Subcutaneous adipose tissue (tissue), 4 donors: Measurements from ENCODE around the gene DISP3. TPM values are rescaled to one million over a fixed set of nuclear protein-coding genes. Genes with fewer than 3 reads are reported as not detected.

Source experiments
- total RNA-seq, 4 donors: library from RNA; depleted of rRNA; stranded (reverse); fragments of >200 nt; gene quantifications; one replicate each; pipeline ENCODE4 v1.1.0, GENCODE V29; 2016
- TF ChIP-seq, protein P1 (sequence below): fragments of 450-650 bp; IDR thresholded peaks from one replicate; pipeline ENCODE4 v1.5.1; 2016; ENCODE audit warnings: low read depth, mild to moderate bottlenecking, control low read depth, antibody characterized with exemption, moderate library complexity

DISP3 gene
- total RNA-seq, 4 donors from 2014 or later: not detected

GRCh38 chr1:11505591-11506538 is 26.9 kb downstream of the DISP3 start:
- TF ChIP-seq, protein P1, sequence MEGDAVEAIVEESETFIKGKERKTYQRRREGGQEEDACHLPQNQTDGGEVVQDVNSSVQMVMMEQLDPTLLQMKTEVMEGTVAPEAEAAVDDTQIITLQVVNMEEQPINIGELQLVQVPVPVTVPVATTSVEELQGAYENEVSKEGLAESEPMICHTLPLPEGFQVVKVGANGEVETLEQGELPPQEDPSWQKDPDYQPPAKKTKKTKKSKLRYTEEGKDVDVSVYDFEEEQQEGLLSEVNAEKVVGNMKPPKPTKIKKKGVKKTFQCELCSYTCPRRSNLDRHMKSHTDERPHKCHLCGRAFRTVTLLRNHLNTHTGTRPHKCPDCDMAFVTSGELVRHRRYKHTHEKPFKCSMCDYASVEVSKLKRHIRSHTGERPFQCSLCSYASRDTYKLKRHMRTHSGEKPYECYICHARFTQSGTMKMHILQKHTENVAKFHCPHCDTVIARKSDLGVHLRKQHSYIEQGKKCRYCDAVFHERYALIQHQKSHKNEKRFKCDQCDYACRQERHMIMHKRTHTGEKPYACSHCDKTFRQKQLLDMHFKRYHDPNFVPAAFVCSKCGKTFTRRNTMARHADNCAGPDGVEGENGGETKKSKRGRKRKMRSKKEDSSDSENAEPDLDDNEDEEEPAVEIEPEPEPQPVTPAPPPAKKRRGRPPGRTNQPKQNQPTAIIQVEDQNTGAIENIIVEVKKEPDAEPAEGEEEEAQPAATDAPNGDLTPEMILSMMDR: no peak

DNA sequence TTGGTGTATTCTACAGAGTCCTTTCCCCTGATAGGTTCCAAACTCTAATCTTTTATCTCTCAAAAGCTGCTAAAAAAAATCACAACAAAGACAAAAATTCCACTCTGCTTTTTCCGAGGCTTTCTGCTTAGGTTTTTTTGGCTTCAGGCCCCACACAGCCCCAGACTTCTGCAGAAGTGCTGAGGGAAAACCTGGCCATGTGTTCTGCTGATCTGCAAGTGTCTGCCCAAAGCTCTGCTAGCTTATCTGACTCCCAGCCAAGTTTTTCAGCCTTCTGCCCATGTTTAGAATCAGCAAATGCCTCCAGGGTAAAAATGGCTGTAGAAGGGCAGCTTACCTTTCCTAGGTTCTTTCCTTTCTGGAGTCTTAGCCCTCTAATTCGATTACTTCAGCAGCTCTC is 28.4 kb downstream of the DISP3 start:
- TF ChIP-seq, protein P1: no peak

DNA sequence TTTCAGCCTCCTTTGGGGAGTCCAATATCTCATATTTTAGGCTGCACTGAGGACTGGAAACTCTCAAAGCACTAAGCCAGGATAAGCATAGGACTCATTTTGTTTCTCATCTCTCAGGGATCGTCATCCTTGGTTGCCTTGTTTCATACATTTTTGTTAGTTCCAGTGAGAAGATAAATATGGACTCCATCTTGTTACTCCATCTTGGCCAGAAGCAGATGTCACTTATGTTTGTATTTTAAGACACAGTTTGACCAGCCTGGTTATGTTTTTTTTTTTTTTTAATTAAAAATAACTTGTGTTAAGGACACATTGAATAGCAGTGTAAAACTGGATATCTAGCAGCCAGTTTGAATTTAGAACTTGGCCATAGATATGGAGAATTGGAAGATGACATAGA is 34.7 kb downstream of the DISP3 start:
- TF ChIP-seq, protein P1: no peak

GRCh38 chr1:11514366-11514765 is 35.4 kb downstream of the DISP3 start:
- TF ChIP-seq, protein P1: no peak

GRCh38 chr1:11515368-11516300 is 36.7 kb downstream of the DISP3 start:
- TF ChIP-seq, protein P1: no peak

DNA sequence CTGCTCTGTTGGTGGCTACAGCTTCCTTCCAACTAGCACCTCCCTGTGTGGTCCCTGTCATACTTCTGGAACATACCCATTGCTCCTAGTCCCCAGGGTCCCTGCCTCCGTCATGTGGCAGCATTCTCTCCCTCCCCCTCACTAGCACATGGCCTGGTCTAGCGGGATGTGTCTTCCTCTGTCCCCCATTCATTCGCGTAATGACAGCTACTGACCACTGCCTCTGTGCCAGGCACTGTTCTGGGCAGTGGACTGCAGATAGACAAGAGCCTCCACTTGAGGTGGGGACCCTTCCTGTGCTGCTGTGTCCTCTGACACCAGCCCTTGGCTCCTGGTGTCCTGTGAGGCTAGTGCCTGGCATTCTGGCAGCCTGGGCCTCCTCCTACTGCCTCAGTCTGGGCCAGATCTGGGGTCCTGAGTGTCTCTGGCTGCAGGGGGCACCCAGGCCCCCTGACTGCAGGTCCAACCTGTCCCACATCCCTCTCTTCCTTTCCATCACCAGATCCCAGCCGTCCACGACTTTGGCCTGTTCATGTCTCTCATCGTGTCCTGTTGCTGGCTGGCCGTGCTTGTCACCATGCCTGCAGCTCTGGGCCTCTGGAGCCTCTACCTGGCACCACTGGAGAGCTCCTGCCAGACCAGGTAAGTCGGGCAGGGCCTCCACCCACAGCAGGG is 38.1 kb downstream of the DISP3 start:
- TF ChIP-seq, protein P1: no peak
